Coronary artery (tissue), 2 donors: ENCODE measurements around the gene SMIM20.

Experiments
- DNase-seq: peaks from one replicate; pipeline ENCODE4 v3.0.0-alpha.2; 2017; ENCODE audit warnings: low spot score
- H3K27ac ChIP-seq, 2 donors: fragments of 200-600 bp; sonication (generic); one replicate each; pipeline ENCODE4 v1.5.1; 2016 to 2019
- H3K4me3 ChIP-seq: fragments of 200-600 bp; sonication (generic); 2 replicates; pipeline ENCODE4 v1.5.1; 2016; ENCODE audit warnings: mild to moderate bottlenecking, moderate library complexity
- TF ChIP-seq, protein P1 (sequence below): fragments of 200-600 bp; sonication (generic); IDR thresholded peaks from one replicate; pipeline ENCODE4 v1.5.1; 2019; ENCODE audit warnings: antibody characterized with exemption

SMIM20 gene

DNA sequence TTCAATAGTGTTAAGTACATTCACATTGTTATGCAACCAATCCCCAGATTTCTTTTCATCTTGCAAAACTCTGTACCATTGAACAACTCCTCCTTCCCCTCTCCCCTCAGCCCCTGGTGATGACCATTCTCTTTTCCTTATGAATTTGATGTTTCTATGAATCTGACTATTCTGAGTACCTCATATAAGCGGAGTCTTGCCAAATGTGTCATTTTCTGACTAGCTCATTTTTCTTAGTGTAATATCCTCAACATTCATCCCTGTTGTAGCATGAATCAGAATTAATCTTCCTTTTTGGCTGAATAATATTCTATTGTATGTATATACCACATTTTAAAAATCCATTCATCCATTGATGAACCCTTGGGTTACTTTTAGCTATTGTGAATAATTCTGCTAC, 34.0 kb downstream of the SMIM20 start:
- Histone ChIP-seq H3K4me3 (no peak overlapping the region), H3K27ac (no peak overlapping the region)
- no peak for DNase-seq
- TF ChIP-seq, protein P1, sequence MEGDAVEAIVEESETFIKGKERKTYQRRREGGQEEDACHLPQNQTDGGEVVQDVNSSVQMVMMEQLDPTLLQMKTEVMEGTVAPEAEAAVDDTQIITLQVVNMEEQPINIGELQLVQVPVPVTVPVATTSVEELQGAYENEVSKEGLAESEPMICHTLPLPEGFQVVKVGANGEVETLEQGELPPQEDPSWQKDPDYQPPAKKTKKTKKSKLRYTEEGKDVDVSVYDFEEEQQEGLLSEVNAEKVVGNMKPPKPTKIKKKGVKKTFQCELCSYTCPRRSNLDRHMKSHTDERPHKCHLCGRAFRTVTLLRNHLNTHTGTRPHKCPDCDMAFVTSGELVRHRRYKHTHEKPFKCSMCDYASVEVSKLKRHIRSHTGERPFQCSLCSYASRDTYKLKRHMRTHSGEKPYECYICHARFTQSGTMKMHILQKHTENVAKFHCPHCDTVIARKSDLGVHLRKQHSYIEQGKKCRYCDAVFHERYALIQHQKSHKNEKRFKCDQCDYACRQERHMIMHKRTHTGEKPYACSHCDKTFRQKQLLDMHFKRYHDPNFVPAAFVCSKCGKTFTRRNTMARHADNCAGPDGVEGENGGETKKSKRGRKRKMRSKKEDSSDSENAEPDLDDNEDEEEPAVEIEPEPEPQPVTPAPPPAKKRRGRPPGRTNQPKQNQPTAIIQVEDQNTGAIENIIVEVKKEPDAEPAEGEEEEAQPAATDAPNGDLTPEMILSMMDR = no peak

DNA sequence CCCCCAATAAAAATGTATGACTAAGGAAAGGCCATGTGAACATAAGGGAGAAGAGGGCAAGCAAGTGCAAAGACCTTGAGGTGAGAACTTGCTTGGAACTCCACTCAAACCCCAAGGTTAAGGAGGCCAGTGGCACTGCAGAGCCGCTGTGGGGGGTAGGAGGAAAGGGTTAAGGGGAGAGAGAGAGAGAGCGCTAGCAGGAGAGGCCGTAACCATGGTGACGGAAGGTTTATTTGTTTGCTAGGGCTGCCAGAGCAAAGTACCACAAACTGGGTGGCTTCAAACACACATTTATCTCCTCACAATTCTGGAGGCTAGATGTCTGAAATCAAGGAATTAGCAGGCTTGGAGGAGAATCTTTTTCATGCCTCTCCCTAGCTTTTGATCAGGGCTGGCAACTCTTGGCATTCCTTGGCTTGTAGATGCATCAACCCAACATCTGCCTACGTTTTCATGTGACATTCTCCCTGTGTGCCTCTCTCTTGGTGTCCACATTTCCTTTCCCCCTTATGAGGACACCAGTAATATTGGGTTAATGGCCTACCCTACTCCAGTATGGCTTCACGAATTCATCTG, 35.2 kb downstream of the SMIM20 start:
- H3K4me3 ChIP-seq = no peak overlapping the region
- no peak overlapping the region for H3K27ac ChIP-seq
- no peak for DNase-seq
- TF ChIP-seq, protein P1 = no peak

DNA sequence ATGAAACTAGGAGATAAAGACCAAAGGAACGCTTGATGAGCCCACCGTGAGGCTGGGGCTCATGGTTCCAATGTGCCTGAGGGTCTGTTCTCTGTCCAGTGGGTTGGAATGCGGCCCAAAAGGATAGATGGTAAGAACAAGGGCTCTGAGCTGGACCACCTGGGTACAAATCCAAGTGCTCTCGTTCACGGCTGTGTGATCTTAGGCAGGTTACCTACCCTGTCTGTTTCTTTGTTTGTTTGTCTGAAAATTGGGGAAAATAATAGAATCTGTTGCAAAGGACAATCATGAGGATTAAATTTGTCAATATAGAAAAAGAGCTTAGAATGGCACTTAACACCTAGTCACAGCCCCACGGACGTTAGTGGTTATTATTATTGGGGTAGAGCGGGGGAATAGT, 36.0 kb downstream of the SMIM20 start:
- no peak for DNase-seq
- H3K27ac ChIP-seq = no peak overlapping the region
- H3K4me3 ChIP-seq = no peak overlapping the region
- TF ChIP-seq, protein P1 = no peak

DNA sequence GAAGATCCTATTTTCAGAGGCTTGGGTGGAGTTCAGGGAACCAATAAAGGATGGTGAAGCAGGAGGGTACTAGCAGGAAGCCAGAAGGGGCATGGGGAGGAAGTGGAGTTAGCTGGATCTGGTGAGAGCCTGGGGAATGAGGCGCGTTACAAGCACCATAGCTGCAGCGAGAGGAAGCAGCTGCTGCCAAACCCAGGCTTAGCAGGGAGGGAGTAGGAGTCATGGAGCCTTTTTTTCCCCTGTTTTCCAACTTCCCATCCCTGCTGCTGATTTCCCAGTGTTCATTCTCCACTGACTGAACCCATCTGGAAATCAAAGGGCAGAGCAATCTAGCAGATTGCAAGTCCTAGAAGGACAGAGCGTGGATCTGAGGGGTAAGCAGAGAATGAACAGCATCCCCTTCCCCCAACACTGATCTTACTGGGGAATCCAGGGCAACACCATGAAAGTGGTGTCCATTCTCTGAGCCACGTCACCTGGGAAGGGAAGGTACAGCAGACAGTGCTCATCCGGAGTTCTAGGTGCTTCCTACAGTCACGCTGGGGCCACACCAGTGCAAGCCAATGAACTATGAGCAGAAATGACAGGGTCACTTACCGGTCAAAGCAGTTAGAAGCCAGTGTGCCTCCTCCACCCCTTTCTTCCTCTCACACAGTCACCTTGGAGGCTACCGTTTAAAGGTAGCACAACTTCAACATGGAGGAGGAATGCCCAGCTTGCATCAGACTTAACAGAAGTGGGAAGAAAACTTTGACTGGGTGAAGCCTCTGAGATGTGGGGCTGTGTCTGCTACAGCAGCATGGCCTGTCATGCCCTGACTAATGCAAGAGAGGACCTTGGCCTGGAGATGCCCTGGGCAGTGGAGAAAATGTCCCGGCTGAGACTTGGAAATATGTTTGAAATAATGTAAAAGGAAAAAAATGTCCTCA, 36.7 kb downstream of the SMIM20 start:
- Histone ChIP-seq H3K27ac (no peak overlapping the region), H3K4me3 (no peak overlapping the region)
- TF ChIP-seq, protein P1 = no peak
- DNase-seq = no peak

DNA sequence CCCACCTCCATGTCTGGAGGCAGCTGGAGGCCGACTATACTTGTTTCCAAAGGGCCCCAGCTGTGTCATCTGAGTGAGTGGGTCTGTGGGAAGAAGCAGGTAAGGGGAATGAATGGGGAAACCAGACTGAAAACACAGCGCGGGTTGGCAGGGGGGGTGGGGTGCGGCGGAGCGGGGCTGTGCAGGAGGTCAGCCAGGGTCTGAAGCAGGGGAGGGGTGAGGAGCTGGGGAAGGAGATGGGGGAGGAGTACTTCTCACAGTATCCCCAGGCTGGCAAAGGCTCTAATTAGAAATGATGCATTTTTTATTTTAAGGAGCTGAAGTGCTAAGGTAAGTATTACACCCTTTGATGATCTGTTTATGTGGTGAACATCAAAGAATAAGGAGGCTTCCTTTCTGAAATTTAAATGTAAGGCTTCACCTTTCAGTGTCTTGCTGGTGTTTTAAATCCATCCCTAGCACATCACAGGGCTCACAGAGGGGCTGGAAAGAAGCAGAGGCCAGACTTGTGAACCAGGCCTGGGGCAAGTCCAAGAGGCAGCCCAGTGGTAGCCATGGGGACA, 37.5 kb downstream of the SMIM20 start:
- Histone ChIP-seq H3K4me3 (no peak overlapping the region), H3K27ac (no peak overlapping the region)
- DNase-seq = no peak
- TF ChIP-seq, protein P1 = no peak

DNA sequence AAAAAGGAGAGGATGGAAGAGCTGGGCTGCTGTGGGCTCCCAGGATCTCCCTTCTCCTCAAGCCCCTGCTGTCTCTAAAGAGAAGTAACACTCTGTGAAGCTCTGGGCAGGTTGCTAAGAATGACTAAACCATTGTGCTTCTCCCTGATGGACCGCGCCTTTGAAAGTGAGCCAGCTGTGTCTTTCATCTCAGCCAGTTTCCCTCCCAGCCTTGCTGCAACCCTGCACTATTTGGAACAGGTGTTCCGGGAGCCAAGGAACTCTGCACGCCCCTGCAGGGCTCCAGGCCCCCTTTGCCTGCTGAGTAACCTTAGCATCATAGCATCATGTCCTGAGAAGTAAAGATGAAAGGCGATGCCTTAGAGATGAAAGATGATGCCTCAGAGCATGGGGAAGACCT, 39.7 kb downstream of the SMIM20 start:
- DNase-seq = no peak
- no peak overlapping the region for H3K27ac ChIP-seq
- TF ChIP-seq, protein P1 = no peak
- H3K4me3 ChIP-seq = no peak overlapping the region
